ENCODE results near the gene YWHAE. TPM values are rescaled to one million over a fixed set of nuclear protein-coding genes. Genes with fewer than 3 reads are reported as not detected.

YWHAE gene
- total and polyA plus RNA-seq, 2 experiments from 2014 or later: 658 to 2,297 TPM

- no peak overlapping the region for H3K4me3 ChIP-seq
- peak overlapping the region; percentile 42 for H3K27ac ChIP-seq
- H3K4me1 ChIP-seq (ENCODE audit: low read depth): peaks cover 32% of the 10 kb centered on the region
- DNase-seq (ENCODE audit: low read depth in 1 of 2, low spot score in 1 of 2): no peak
- no peaks in the 10 kb centered on the region for H3K27me3 ChIP-seq
- no peak for TF ChIP-seq CTCF (IDR thresholded peaks at IDR 0.05; ENCODE audit: low read depth, low read length)
- H3K9me3 ChIP-seq (ENCODE audit: low read depth): no peaks in the 10 kb centered on the region
- H3K36me3 ChIP-seq: no peaks in the 10 kb centered on the region
These were observed 24.4 kb downstream of the YWHAE start for GRCh38 chr17:1375615-1376014.

GRCh38 chr17:1374431-1375177 is 25.4 kb downstream of the YWHAE start:
- no peaks in the 10 kb centered on the region for H3K27me3 ChIP-seq
- no peak overlapping the region for H3K4me3 ChIP-seq
- DNase-seq (ENCODE audit: low read depth in 1 of 2, low spot score in 1 of 2): no peak
- peaks cover 30% of the 10 kb centered on the region for H3K4me1 ChIP-seq (ENCODE audit: low read depth)
- TF ChIP-seq CTCF (IDR thresholded peaks at IDR 0.05; ENCODE audit: low read depth, low read length): no peak
- no peaks in the 10 kb centered on the region for H3K36me3 ChIP-seq
- H3K27ac ChIP-seq: peak overlapping the region; percentile 42
- no peaks in the 10 kb centered on the region for H3K9me3 ChIP-seq (ENCODE audit: low read depth)

GRCh38 chr17:1373707-1374237 is 26.2 kb downstream of the YWHAE start:
- Histone ChIP-seq H3K27ac (peak overlapping the region; percentile 22), H3K4me1 (ENCODE audit: low read depth) (peaks cover 22% of the 10 kb centered on the region), H3K27me3 (no peaks in the 10 kb centered on the region), H3K36me3 (no peaks in the 10 kb centered on the region), H3K9me3 (ENCODE audit: low read depth) (no peaks in the 10 kb centered on the region), H3K4me3 (no peak overlapping the region)
- no peak for TF ChIP-seq CTCF (IDR thresholded peaks at IDR 0.05; ENCODE audit: low read depth, low read length)
- DNase-seq (ENCODE audit: low read depth in 1 of 2, low spot score in 1 of 2): no peak

- H3K36me3 ChIP-seq: no peaks in the 10 kb centered on the region
- no peaks in the 10 kb centered on the region for H3K27me3 ChIP-seq
- no peak overlapping the region for H3K27ac ChIP-seq
- H3K4me3 ChIP-seq: no peak overlapping the region
- H3K4me1 ChIP-seq (ENCODE audit: low read depth): peaks cover 22% of the 10 kb centered on the region
- H3K9me3 ChIP-seq (ENCODE audit: low read depth): no peaks in the 10 kb centered on the region
- TF ChIP-seq CTCF (IDR thresholded peaks at IDR 0.05; ENCODE audit: low read depth, low read length): no peak
- no peak for DNase-seq (ENCODE audit: low read depth in 1 of 2, low spot score in 1 of 2)
These were observed 27.4 kb downstream of the YWHAE start for GRCh38 chr17:1372618-1373017.

- Histone ChIP-seq H3K27me3 (no peaks in the 10 kb centered on the region), H3K4me1 (ENCODE audit: low read depth) (peaks cover 22% of the 10 kb centered on the region), H3K4me3 (no peak overlapping the region), H3K36me3 (no peaks in the 10 kb centered on the region), H3K27ac (no peak overlapping the region), H3K9me3 (ENCODE audit: low read depth) (no peaks in the 10 kb centered on the region)
- TF ChIP-seq CTCF (IDR thresholded peaks at IDR 0.05; ENCODE audit: low read depth, low read length): no peak
- DNase-seq (ENCODE audit: low read depth in 1 of 2, low spot score in 1 of 2): no peak
These were observed 28.0 kb downstream of the YWHAE start for GRCh38 chr17:1371893-1372590.

Data from cardiac muscle cell (in vitro differentiated cells and primary cell).